Measurements from ENCODE around the gene CCDC91. TPM values are rescaled to one million over a fixed set of nuclear protein-coding genes. Genes with fewer than 3 reads are reported as not detected.

CCDC91 gene
- total RNA-seq, 2 donors from 2014 or later = 17.6 to 20.2 TPM

GRCh38 chr12:28222081-28222700 is 31.9 kb downstream of the CCDC91 start:
- Mint-ChIP-seq H3K4me3 (peak overlapping the region; percentile 44 to 83), H3K36me3 (ENCODE audit: insufficient read depth in 2 of 2) (peaks cover 2 to 5% of the 10 kb centered on the region in 2 donors), H3K4me1 (ENCODE audit: low read depth) (peaks cover 50% of the 10 kb centered on the region), H3K9me3 (peaks cover 0 to 2% of the 10 kb centered on the region in 2 donors), H3K27me3 (ENCODE audit: low read depth) (peaks cover 6% of the 10 kb centered on the region), H3K27ac (peak overlapping the region; percentile 80)
- peak; percentile 66 to 73 for DNase-seq
- peak; percentile 58 to 67 for ATAC-seq (replicated peaks in 1 of 2)

- Mint-ChIP-seq H3K4me3 (peak overlapping the region; percentile 35 to 83), H3K27me3 (ENCODE audit: low read depth) (peaks cover 6% of the 10 kb centered on the region), H3K9me3 (peaks cover 0 to 2% of the 10 kb centered on the region in 2 donors), H3K36me3 (ENCODE audit: insufficient read depth in 2 of 2) (peaks cover 2 to 5% of the 10 kb centered on the region in 2 donors), H3K4me1 (ENCODE audit: low read depth) (peaks cover 41% of the 10 kb centered on the region), H3K27ac (peak overlapping the region; percentile 74)
- DNase-seq = peak; percentile 26 to 29
- peak; percentile 92 to 94 for ATAC-seq (replicated peaks in 1 of 2)
Measured at GRCh38 chr12:28223025-28223554, 32.8 kb downstream of the CCDC91 start.

GRCh38 chr12:28223858-28224257 is 33.6 kb downstream of the CCDC91 start:
- Mint-ChIP-seq H3K4me3 (peak overlapping the region; percentile 35 to 83), H3K9me3 (peaks cover 0 to 2% of the 10 kb centered on the region in 2 donors), H3K27me3 (ENCODE audit: low read depth) (peaks cover 6% of the 10 kb centered on the region), H3K4me1 (ENCODE audit: low read depth) (peaks cover 40% of the 10 kb centered on the region), H3K36me3 (ENCODE audit: insufficient read depth in 2 of 2) (peaks cover 2 to 5% of the 10 kb centered on the region in 2 donors), H3K27ac (peak overlapping the region; percentile 49)
- no peak for ATAC-seq (replicated peaks in 1 of 2)
- DNase-seq = no peak

- ATAC-seq (replicated peaks in 1 of 2) = no peak
- H3K27ac Mint-ChIP-seq = no peak overlapping the region
- H3K27me3 Mint-ChIP-seq (ENCODE audit: low read depth) = no peaks in the 10 kb centered on the region
- peaks cover 2 to 5% of the 10 kb centered on the region in 2 donors for H3K36me3 Mint-ChIP-seq (ENCODE audit: insufficient read depth in 2 of 2)
- peaks cover 42% of the 10 kb centered on the region for H3K4me1 Mint-ChIP-seq (ENCODE audit: low read depth)
- no peak for DNase-seq
- H3K4me3 Mint-ChIP-seq = no peak overlapping the region
- H3K9me3 Mint-ChIP-seq = peaks cover 0 to 2% of the 10 kb centered on the region in 2 donors
Measured at GRCh38 chr12:28226705-28227104, 36.4 kb downstream of the CCDC91 start.

GRCh38 chr12:28227251-28227650 is 37.0 kb downstream of the CCDC91 start:
- Mint-ChIP-seq H3K4me1 (ENCODE audit: low read depth) (peaks cover 42% of the 10 kb centered on the region), H3K4me3 (no peak overlapping the region), H3K9me3 (peaks cover 0 to 2% of the 10 kb centered on the region in 2 donors), H3K27me3 (ENCODE audit: low read depth) (no peaks in the 10 kb centered on the region), H3K27ac (no peak overlapping the region), H3K36me3 (ENCODE audit: insufficient read depth in 2 of 2) (peaks cover 2 to 3% of the 10 kb centered on the region in 2 donors)
- ATAC-seq (replicated peaks in 1 of 2) = no peak
- no peak for DNase-seq

GRCh38 chr12:28231248-28231647 is 41.0 kb downstream of the CCDC91 start:
- H3K9me3 Mint-ChIP-seq = no peaks in the 10 kb centered on the region
- H3K27me3 Mint-ChIP-seq (ENCODE audit: low read depth) = no peaks in the 10 kb centered on the region
- DNase-seq = no peak
- ATAC-seq (replicated peaks in 1 of 2) = no peak
- H3K27ac Mint-ChIP-seq = no peak overlapping the region
- H3K36me3 Mint-ChIP-seq (ENCODE audit: insufficient read depth in 2 of 2) = peaks cover 0 to 2% of the 10 kb centered on the region in 2 donors
- no peak overlapping the region for H3K4me3 Mint-ChIP-seq
- peaks cover 36% of the 10 kb centered on the region for H3K4me1 Mint-ChIP-seq (ENCODE audit: low read depth)

- H3K4me3 Mint-ChIP-seq = peak overlapping the region in 1 of 2 donors; percentile 27
- no peaks in the 10 kb centered on the region for H3K9me3 Mint-ChIP-seq
- peaks cover 0 to 1% of the 10 kb centered on the region in 2 donors for H3K36me3 Mint-ChIP-seq (ENCODE audit: insufficient read depth in 2 of 2)
- DNase-seq = no peak
- H3K27me3 Mint-ChIP-seq (ENCODE audit: low read depth) = no peaks in the 10 kb centered on the region
- H3K27ac Mint-ChIP-seq = peak overlapping the region; percentile 33
- H3K4me1 Mint-ChIP-seq (ENCODE audit: low read depth) = peaks cover 36% of the 10 kb centered on the region
- peak; percentile 70 to 82 for ATAC-seq (replicated peaks in 1 of 2)
Measured at GRCh38 chr12:28232211-28232928, 42.1 kb downstream of the CCDC91 start.

GRCh38 chr12:28234444-28234843 is 44.2 kb downstream of the CCDC91 start:
- Mint-ChIP-seq H3K36me3 (ENCODE audit: insufficient read depth in 2 of 2) (no peaks in the 10 kb centered on the region), H3K4me1 (ENCODE audit: low read depth) (peaks cover 33% of the 10 kb centered on the region), H3K4me3 (no peak overlapping the region), H3K27ac (no peak overlapping the region), H3K9me3 (no peaks in the 10 kb centered on the region), H3K27me3 (ENCODE audit: low read depth) (no peaks in the 10 kb centered on the region)
- no peak for DNase-seq
- ATAC-seq (replicated peaks in 1 of 2) = no peak

- Mint-ChIP-seq H3K9me3 (no peaks in the 10 kb centered on the region), H3K27me3 (ENCODE audit: low read depth) (no peaks in the 10 kb centered on the region), H3K4me1 (ENCODE audit: low read depth) (peaks cover 28% of the 10 kb centered on the region), H3K27ac (no peak overlapping the region), H3K4me3 (no peak overlapping the region), H3K36me3 (ENCODE audit: insufficient read depth in 2 of 2) (no peaks in the 10 kb centered on the region)
- ATAC-seq (replicated peaks in 1 of 2) (no peak), DNase-seq (no peak)
Measured at GRCh38 chr12:28235015-28235414, 44.8 kb downstream of the CCDC91 start.

- DNase-seq (no peak), ATAC-seq (replicated peaks in 1 of 2) (no peak)
- Mint-ChIP-seq H3K4me1 (ENCODE audit: low read depth) (peaks cover 25% of the 10 kb centered on the region), H3K9me3 (no peaks in the 10 kb centered on the region), H3K36me3 (ENCODE audit: insufficient read depth in 2 of 2) (no peaks in the 10 kb centered on the region), H3K27ac (no peak overlapping the region), H3K27me3 (ENCODE audit: low read depth) (no peaks in the 10 kb centered on the region), H3K4me3 (no peak overlapping the region)
Measured at GRCh38 chr12:28235985-28236384, 45.7 kb downstream of the CCDC91 start.

GRCh38 chr12:28237423-28237822 is 47.2 kb downstream of the CCDC91 start:
- Mint-ChIP-seq H3K36me3 (ENCODE audit: insufficient read depth in 2 of 2) (no peaks in the 10 kb centered on the region), H3K27ac (no peak overlapping the region), H3K27me3 (ENCODE audit: low read depth) (no peaks in the 10 kb centered on the region), H3K9me3 (peaks cover 0 to 2% of the 10 kb centered on the region in 2 donors), H3K4me1 (ENCODE audit: low read depth) (peaks cover 23% of the 10 kb centered on the region), H3K4me3 (no peak overlapping the region)
- no peak for ATAC-seq (replicated peaks in 1 of 2)
- no peak for DNase-seq

GRCh38 chr12:28239918-28240317 is 49.7 kb downstream of the CCDC91 start:
- H3K27ac Mint-ChIP-seq = no peak overlapping the region
- no peak for DNase-seq
- H3K4me1 Mint-ChIP-seq (ENCODE audit: low read depth) = peaks cover 15% of the 10 kb centered on the region
- ATAC-seq (replicated peaks in 1 of 2) = no peak
- peaks cover 0 to 2% of the 10 kb centered on the region in 2 donors for H3K9me3 Mint-ChIP-seq
- no peaks in the 10 kb centered on the region for H3K27me3 Mint-ChIP-seq (ENCODE audit: low read depth)
- H3K36me3 Mint-ChIP-seq (ENCODE audit: insufficient read depth in 2 of 2) = no peaks in the 10 kb centered on the region
- H3K4me3 Mint-ChIP-seq = no peak overlapping the region

- Mint-ChIP-seq H3K27me3 (ENCODE audit: low read depth) (no peaks in the 10 kb centered on the region), H3K36me3 (ENCODE audit: insufficient read depth in 2 of 2) (no peaks in the 10 kb centered on the region), H3K4me3 (no peak overlapping the region)
Measured at GRCh38 chr12:28240853-28241252, 50.6 kb downstream of the CCDC91 start.

More at GRCh38 chr12:28240853-28241252, 50.6 kb downstream of the CCDC91 start:
- DNase-seq (no peak), ATAC-seq (replicated peaks in 1 of 2) (no peak)
- Mint-ChIP-seq H3K9me3 (peaks cover 0 to 2% of the 10 kb centered on the region in 2 donors), H3K27ac (no peak overlapping the region), H3K4me1 (ENCODE audit: low read depth) (peaks cover 11% of the 10 kb centered on the region)

All from activated T-cell treated with anti-CD3 and anti-CD28 coated beads, Interleukin-2, amount 50 U/mL, for 72 hours (primary cell).